ENCODE measurements around the gene EPHB1.

The EPHB1 gene

GRCh38 chr3:135158520-135158919 is 363.5 kb downstream of the EPHB1 start:
- DNase-seq (ENCODE audit: low read depth in 2 of 2), result no peak

DNA sequence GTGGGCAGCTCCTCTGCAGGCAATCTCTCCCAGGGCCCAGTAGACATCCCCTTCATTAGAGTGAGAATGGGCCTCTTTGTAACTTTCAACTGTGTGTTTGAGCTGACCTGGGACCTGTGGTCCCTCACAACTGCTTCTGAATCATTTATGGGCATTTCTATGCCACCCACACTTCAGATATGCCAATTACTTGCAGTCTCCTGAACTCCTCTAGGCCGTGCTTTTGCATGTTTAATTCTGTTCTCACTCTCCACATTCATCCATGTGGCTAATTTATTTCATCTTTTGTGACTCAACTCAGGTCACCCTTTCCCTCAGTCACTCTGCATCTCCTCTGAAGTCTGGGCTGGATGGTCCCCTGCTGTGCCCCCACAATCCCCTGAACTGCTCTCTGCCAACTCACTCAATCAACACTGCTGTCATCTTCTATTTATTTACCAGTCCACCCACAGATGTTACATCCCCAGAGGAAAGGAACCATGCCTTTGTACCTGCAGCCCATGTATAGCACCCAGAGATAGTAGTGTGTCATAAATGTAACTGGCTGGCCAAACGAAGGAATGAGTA is 364.7 kb downstream of the EPHB1 start:
- DNase-seq (ENCODE audit: low read depth in 2 of 2), result no peak

- no peak for DNase-seq (ENCODE audit: low read depth in 2 of 2)
Measured at GRCh38 chr3:135161425-135161824, 366.4 kb downstream of the EPHB1 start.

DNA sequence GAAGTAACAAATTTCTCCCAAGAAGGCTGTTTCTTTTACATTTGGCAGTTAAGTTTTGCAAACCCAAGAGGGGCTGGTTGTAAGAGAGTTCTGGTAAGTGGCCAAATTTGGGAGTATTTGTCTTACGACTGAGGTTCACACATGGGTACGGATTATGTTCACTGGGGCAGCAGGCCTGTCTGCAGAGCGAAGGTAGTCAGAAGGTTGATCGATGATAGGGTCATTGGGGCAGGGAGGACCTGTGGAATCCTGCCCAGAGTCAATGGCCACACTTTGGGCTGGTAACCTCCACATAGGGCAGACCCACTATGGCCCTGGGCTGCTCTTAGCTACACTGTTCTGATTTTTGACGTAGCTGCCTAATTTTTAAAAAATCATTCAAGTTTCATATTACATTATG is 368.6 kb downstream of the EPHB1 start:
- DNase-seq (ENCODE audit: low read depth in 2 of 2), result no peak

GRCh38 chr3:135165260-135165659 is 370.2 kb downstream of the EPHB1 start:
- no peak for DNase-seq (ENCODE audit: low read depth in 2 of 2)

DNA sequence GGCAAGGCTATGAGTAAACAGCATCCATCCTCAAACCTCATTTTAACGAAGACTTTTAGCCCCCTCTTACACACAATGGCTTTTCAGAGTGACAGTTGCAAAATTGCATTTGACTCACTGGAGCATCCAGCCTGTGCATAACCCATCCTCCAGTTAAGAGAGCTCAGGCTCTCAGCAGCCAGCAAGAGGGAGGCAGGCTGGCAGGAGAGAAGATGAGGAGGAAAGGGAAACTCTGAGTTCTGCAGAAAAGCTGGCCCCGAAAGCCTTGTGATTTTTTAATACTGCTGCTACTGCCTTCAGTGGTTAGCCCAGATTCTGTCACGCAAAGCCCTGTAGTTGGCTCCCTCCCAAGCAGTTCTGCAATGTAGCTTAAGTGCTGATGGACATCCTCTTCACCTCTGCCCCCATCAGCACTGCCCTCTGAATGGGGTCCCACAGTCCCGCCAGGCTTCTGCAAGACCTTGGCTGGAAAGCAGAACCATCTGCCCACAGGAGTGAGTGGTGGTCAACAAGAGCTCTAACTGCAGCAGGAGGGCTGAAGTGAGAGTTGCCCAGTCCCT is 371.3 kb downstream of the EPHB1 start:
- no peak for DNase-seq (ENCODE audit: low read depth in 2 of 2)

DNA sequence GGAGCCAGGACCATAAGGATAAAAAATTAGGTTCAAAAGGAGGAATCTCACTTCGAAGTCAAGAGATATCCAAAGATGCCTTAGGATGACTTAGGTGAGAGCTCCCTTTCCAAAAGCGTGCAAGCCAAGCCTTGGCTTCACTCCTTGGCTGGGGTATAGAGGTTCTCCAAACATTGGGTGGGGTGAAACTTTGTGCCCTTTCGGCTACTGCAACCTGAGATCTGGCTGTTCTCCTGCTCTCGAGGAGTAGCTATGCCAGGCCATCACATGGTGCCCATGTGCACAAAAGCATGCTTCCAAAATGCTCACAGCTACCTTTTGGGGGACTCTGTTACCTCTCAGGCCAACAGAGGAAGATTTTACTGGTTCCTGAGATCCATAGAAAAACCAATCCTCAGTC is 373.8 kb downstream of the EPHB1 start:
- no peak for DNase-seq (ENCODE audit: low read depth in 2 of 2)

DNA sequence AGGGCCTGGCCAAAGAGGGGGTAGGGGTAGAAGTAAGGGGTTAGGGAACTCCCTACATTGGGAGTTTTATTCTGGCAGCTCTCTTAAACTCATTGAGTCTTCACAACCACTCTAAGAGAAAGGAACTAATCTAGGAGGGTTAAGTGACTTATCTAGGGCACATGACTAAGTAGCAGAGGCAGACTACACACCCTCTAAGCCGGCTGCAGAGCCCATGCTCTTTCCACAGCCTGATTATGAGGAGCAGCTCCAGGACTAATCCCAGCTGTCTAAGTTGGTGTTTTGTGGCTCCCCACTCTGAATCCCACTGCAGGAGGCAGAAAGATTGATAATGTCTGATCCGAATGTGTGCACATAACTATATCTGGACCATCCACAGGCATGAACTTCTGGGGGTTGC is 374.6 kb downstream of the EPHB1 start:
- no peak for DNase-seq (ENCODE audit: low read depth in 2 of 2)

GRCh38 chr3:135170732-135171131 is 375.7 kb downstream of the EPHB1 start:
- DNase-seq (ENCODE audit: low read depth in 2 of 2), result no peak

DNA sequence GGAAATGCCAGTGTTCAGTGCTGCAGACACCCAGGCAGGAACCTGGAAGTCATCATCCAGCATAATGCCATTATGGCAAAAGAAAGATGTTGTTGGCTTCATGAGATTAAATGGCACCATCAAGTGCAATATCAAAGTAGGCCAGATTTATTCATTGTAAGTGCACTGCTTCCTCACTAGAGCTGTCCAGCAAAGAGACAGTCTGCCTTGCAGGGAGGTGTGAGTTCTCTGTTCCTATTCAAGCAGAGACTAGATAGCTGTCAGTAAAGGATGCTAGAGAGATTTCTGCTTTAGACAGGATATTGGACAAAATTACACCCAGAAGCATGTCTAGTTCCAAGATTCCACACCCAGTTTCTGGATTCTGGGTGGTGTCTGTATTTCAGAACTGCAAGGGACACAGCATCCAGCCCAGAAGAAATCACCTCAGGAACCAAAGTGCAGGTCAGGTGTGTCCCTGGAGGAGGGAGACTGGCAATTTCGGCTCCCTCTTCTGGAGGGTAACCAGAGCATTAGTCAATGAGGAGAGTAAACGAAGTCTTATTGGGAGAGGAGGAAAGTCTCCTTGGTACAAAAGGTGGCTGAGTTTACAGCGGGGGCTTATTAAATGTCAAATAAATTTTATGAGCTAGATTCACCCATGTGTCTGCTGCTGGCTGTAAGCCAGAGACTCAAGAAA is 377.3 kb downstream of the EPHB1 start:
- DNase-seq (ENCODE audit: low read depth in 2 of 2), result no peak

DNA sequence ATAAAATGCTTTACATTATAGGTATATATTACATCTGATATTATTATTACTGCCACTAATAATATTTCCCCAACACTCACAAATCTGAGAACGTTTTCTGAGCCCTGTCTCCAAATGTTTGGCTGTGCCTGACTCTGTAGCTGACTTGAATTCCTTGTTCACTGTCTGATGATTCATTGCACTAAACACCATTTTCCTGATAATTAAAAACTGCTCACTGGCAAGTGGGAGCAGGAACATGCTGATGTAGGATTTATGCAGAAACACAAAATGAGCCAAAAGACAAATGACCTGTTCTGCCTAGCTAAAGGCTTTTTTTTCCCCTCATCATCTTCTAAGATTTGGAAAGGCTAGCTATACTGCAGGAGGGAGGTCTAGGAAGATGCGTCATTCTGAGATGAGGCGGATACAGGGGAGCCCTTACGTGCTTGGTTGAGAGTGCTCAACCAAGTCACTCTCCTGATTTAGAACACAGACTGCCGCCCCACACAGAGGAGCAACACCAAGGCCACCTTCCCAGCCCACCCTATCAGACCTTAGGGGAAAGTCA is 380.7 kb downstream of the EPHB1 start:
- no peak for DNase-seq (ENCODE audit: low read depth in 2 of 2)

GRCh38 chr3:135176881-135177280 is 381.8 kb downstream of the EPHB1 start:
- no peak for DNase-seq (ENCODE audit: low read depth in 2 of 2)

DNA sequence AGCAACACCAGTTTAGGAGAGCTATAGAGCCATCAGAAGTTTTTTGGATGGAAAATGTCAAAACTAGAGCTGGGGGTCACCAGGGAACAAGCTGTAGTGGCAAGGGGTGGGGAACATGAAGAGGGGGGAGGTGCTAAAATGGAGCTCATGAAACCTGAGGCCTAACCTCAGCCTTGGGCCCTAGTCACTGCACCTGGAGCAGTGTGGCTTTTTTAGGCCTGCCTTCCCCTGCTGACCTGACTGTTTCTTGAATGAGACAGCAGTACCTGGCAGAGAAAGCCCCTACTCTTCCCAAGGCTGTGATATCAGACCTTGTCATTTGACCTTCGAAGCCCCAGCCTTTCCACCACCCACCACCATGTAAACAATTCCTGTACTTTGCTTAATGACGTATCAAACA is 383.5 kb downstream of the EPHB1 start:
- DNase-seq (ENCODE audit: low read depth in 2 of 2), result no peak

DNA sequence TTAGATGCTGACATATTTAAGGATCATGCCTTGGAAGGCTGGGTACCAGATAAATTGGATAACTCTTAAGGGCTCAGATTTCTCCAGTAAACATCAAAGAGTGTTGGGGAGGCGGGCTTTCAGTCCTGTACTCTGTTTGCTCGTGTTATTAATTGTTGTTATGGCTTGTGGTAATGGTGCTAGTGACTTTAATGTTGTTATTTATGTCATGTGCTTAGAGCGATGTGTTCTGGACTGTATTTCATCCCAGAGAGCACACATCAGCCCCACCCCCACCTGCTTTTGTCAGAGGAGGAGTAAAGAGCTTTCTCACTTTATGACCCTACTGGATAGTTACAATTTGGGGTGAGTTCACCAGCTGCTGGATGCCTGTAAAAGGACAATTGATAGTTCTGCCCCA is 386.3 kb downstream of the EPHB1 start:
- no peak for DNase-seq (ENCODE audit: low read depth in 2 of 2)

DNA sequence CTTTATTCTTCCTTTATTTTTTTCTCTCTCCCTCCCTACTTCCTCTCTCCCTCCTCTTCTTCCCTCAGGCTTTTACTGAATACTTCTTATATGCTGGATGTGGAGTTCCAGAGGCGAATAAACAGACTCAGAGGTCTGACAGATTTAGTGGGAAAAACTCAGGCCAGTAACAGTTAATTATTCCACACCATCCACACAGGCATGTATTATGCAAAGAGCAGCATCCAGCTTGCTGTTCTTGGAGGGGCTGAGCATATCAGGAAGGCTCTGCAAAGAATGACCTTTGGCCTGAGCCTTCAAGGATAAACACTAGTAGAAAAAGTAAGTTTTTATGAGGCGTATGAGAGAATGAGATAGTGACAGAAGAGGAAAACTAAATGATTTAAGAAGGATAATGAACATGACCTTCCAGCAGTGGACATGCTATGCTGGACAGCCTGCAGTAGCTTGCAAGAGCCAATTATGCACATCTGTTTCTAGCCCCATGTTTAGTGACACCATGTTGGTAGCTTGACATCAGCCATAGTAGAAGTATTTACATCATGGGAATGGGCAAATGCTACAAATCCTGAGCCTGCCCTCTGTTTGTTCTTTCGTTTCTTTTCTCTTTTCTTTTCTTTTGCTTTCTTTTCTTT is 387.4 kb downstream of the EPHB1 start:
- DNase-seq (ENCODE audit: low read depth in 2 of 2), result no peak

GRCh38 chr3:135190658-135191057 is 395.6 kb downstream of the EPHB1 start:
- DNase-seq (ENCODE audit: low read depth in 2 of 2), result no peak

- DNase-seq (ENCODE audit: low read depth in 2 of 2), result no peak
Measured at GRCh38 chr3:135191708-135192107, 396.6 kb downstream of the EPHB1 start.

- no peak for DNase-seq (ENCODE audit: low read depth in 2 of 2)
Measured at GRCh38 chr3:135192929-135193328, 397.9 kb downstream of the EPHB1 start.

DNA sequence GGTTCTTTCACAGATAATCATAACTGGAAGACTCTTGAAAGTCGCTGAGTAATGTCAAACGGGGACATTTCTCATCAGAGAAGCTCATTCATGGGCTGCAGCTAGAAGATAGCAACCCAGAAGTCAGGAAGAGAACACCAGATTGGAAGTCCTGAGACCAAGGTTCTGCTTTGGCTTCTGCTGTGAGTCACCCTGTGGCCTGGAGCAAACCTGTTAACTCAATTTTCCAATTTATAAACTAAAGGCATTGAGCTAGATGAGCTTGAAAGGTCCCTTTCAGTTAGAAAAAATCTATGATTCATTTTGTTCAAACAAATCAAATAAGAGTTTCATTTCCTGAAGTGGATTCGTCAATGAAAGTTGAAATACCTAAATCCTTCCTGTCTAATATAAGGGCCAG is 402.2 kb downstream of the EPHB1 start:
- DNase-seq (ENCODE audit: low read depth in 2 of 2), result no peak

DNA sequence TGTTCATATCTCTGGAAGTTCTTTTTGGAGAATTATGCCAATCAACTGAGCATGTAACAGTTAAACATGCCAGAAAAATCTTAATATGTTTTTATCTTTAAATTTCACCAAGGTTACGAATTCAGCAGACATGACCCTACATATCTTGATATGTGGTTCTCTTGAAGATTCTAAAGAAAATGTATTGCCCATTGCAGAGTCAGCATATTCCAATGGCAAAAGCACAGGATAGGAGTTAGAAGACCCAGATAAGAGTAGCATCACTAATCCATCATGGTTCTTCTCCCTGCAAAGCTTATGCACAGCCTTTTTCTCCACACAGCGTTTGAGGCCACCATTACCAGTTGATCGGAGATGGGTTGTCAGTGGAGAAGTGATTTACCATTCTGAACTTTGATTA is 402.8 kb downstream of the EPHB1 start:
- DNase-seq (ENCODE audit: low read depth in 2 of 2), result no peak

- DNase-seq (ENCODE audit: low read depth in 2 of 2), result no peak
Measured at GRCh38 chr3:135199137-135199536, 404.1 kb downstream of the EPHB1 start.

GRCh38 chr3:135203026-135203425 is 408.0 kb downstream of the EPHB1 start:
- no peak for DNase-seq (ENCODE audit: low read depth in 2 of 2)

GRCh38 chr3:135213213-135213612 is 418.2 kb downstream of the EPHB1 start:
- no peak for DNase-seq (ENCODE audit: low read depth in 2 of 2)

Measured in stimulated activated CD4-positive, alpha-beta T cell treated with anti-CD3 and anti-CD28 coated beads, Interleukin-1b, Interleukin-23, amount 100 ng/mL, for 1 hour (primary cell).